Astrocyte (in vitro differentiated cells and primary cell): ENCODE results near the gene SRGAP1. TPM values are rescaled to one million over a fixed set of nuclear protein-coding genes. Genes with fewer than 3 reads are reported as not detected.

Source experiments
- DNase-seq: peaks from one replicate; pipeline ENCODE4 v3.0.0-alpha.2; 2010; ENCODE audit warnings: low read depth
- FAIRE-seq: peaks from 2 replicates; lab custom pipeline; 2011; peaks lifted over from hg19 to GRCh38; lab: Jason Lieb, UNC
- H2AFZ ChIP-seq: 2 replicates; pipeline ENCODE4 v1.6.0; 2012; ENCODE audit warnings: low read depth, low read length, inconsistent platforms
- H3K27ac ChIP-seq: 2 replicates; pipeline ENCODE4 v1.5.1; 2011; ENCODE audit warnings: low read depth, low read length, inconsistent platforms
- H3K27me3 ChIP-seq: 2 replicates; pipeline ENCODE4 v1.6.0; 2011; ENCODE audit warnings: low read length, inconsistent platforms; ENCODE audit not compliant: insufficient read depth
- H3K36me3 ChIP-seq: 2 replicates; pipeline ENCODE4 v1.5.1; 2011; ENCODE audit warnings: low read length, inconsistent platforms; ENCODE audit not compliant: insufficient read depth
- H3K4me1 ChIP-seq: 2 replicates; pipeline ENCODE4 v1.5.1; 2011; ENCODE audit warnings: low read length, inconsistent platforms; ENCODE audit not compliant: insufficient read depth
- H3K4me2 ChIP-seq: 2 replicates; pipeline ENCODE4 v1.6.0; 2012; ENCODE audit warnings: low read length, inconsistent platforms
- H3K4me3 ChIP-seq: 2 replicates; pipeline ENCODE4 v1.5.1; 2011; ENCODE audit warnings: low read depth, mild to moderate bottlenecking, low read length, inconsistent platforms; ENCODE audit not compliant: insufficient read depth
- H3K79me2 ChIP-seq: 2 replicates; pipeline ENCODE4 v1.6.0; 2012; ENCODE audit warnings: mild to moderate bottlenecking, low read length, inconsistent platforms; ENCODE audit not compliant: insufficient read depth
- H3K9ac ChIP-seq: 2 replicates; pipeline ENCODE4 v1.6.0; 2012; ENCODE audit warnings: mild to moderate bottlenecking, low read length, inconsistent platforms
- H3K9me3 ChIP-seq: 2 replicates; pipeline ENCODE4 v1.5.1; 2012; ENCODE audit warnings: low read depth, mild to moderate bottlenecking, low read length, inconsistent platforms; ENCODE audit not compliant: insufficient read depth
- H4K20me1 ChIP-seq: 2 replicates; pipeline ENCODE4 v1.6.0; 2012; ENCODE audit warnings: low read length, inconsistent platforms; ENCODE audit not compliant: insufficient read depth
- H3K27ac Mint-ChIP-seq: one replicate; pipeline ENCODE4 v1.8.0; 2021; ENCODE audit warnings: mild to moderate bottlenecking, mixed read lengths; ENCODE audit not compliant: unreplicated experiment
- H3K27me3 Mint-ChIP-seq: one replicate; pipeline ENCODE4 v1.8.0; 2021; ENCODE audit warnings: low read depth, mixed read lengths; ENCODE audit not compliant: unreplicated experiment
- H3K36me3 Mint-ChIP-seq: one replicate; pipeline ENCODE4 v1.8.0; 2021; ENCODE audit warnings: low read depth, mixed read lengths; ENCODE audit not compliant: unreplicated experiment
- H3K4me1 Mint-ChIP-seq: one replicate; pipeline ENCODE4 v1.8.0; 2021; ENCODE audit warnings: low read depth, mixed read lengths; ENCODE audit not compliant: unreplicated experiment
- H3K4me3 Mint-ChIP-seq: one replicate; pipeline ENCODE4 v1.8.0; 2021; ENCODE audit warnings: mild to moderate bottlenecking, moderate library complexity, mixed read lengths; ENCODE audit not compliant: unreplicated experiment
- H3K9me3 Mint-ChIP-seq: one replicate; pipeline ENCODE4 v1.8.0; 2021; ENCODE audit warnings: mild to moderate bottlenecking, mixed read lengths; ENCODE audit not compliant: unreplicated experiment
- EZH2 ChIP-seq: IDR thresholded peaks from 2 replicates; pipeline ENCODE4 v1.6.1; 2012; ENCODE audit warnings: mild to moderate bottlenecking, low read length, inconsistent platforms; ENCODE audit not compliant: insufficient read depth
- total RNA-seq: library from RNA; stranded (reverse); gene quantifications from 2 replicates; pipeline ENCODE4 v1.2.1, GENCODE V29; 2021
- TF ChIP-seq, protein P1 (sequence below): IDR thresholded peaks from 2 replicates; pipeline ENCODE4 v1.5.1; 2011; ENCODE audit warnings: low read depth, mild to moderate bottlenecking, inconsistent platforms, low read length, moderate library complexity; ENCODE audit not compliant: insufficient read depth

Gene SRGAP1
- total RNA-seq, 1 donor from 2014 or later, result 15.2 TPM

DNA sequence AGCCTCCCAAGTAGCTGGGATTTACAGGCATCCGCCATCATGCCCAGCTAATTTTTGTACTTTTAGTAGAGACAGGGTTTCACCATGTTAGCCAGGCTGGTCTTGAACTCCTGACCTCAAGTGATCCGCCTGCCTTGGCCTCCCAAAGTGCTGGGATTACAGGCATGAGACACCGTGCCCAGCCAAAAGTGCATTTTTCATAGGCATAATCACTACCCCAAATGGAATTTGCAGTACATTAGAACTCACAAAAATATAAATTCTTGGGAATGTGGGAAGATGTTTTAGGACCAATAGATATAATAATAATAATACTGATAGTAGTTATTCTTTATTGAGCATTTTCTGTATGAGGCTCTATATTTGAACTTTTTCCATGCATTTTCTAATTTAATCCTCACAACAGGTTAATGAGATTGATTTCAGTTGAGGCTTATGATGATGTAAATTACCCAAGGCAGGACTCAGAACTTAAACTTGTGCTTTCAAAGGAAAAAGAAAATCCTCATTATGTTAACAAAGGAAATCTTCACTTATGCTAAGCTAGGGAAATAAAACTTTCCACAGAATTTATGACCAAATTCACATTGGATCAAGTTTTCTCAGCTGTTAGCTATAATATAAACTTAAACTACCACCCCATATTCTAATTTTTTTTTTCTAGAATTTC lies 121.6 kb downstream of the SRGAP1 start:
- Mint-ChIP-seq H3K4me3 (no peak overlapping the region), H3K9me3 (no peaks in the 10 kb centered on the region), H3K27ac (no peak overlapping the region), H3K4me1 (peaks cover 14% of the 10 kb centered on the region), H3K36me3 (no peaks in the 10 kb centered on the region), H3K27me3 (no peaks in the 10 kb centered on the region)
- H3K9me3 ChIP-seq, result no peaks in the 10 kb centered on the region
- H3K27me3 ChIP-seq, result no peaks in the 10 kb centered on the region
- H4K20me1 ChIP-seq, result peaks cover 14% of the 10 kb centered on the region
- H3K4me2 ChIP-seq, result no peak overlapping the region
- H3K79me2 ChIP-seq, result peaks cover 28% of the 10 kb centered on the region
- DNase-seq, result no peak
- no peak overlapping the region for H2AFZ ChIP-seq
- no peak overlapping the region for H3K4me3 ChIP-seq
- no peak overlapping the region for H3K9ac ChIP-seq
- TF ChIP-seq, protein P1, sequence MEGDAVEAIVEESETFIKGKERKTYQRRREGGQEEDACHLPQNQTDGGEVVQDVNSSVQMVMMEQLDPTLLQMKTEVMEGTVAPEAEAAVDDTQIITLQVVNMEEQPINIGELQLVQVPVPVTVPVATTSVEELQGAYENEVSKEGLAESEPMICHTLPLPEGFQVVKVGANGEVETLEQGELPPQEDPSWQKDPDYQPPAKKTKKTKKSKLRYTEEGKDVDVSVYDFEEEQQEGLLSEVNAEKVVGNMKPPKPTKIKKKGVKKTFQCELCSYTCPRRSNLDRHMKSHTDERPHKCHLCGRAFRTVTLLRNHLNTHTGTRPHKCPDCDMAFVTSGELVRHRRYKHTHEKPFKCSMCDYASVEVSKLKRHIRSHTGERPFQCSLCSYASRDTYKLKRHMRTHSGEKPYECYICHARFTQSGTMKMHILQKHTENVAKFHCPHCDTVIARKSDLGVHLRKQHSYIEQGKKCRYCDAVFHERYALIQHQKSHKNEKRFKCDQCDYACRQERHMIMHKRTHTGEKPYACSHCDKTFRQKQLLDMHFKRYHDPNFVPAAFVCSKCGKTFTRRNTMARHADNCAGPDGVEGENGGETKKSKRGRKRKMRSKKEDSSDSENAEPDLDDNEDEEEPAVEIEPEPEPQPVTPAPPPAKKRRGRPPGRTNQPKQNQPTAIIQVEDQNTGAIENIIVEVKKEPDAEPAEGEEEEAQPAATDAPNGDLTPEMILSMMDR, result no peak
- TF ChIP-seq EZH2, result no peak
- H3K4me1 ChIP-seq, result peaks cover 9% of the 10 kb centered on the region
- no peaks in the 10 kb centered on the region for H3K36me3 ChIP-seq
- H3K27ac ChIP-seq, result no peak overlapping the region
- no peak for FAIRE-seq

- Mint-ChIP-seq H3K27ac (no peak overlapping the region), H3K4me3 (no peak overlapping the region), H3K9me3 (no peaks in the 10 kb centered on the region), H3K4me1 (peaks cover 14% of the 10 kb centered on the region), H3K36me3 (no peaks in the 10 kb centered on the region), H3K27me3 (no peaks in the 10 kb centered on the region)
- no peak for FAIRE-seq
- no peak overlapping the region for H3K4me3 ChIP-seq
- no peaks in the 10 kb centered on the region for H3K9me3 ChIP-seq
- H2AFZ ChIP-seq, result no peak overlapping the region
- H3K9ac ChIP-seq, result no peak overlapping the region
- no peak overlapping the region for H3K4me2 ChIP-seq
- peaks cover 9% of the 10 kb centered on the region for H3K4me1 ChIP-seq
- no peaks in the 10 kb centered on the region for H3K27me3 ChIP-seq
- peaks cover 23% of the 10 kb centered on the region for H3K79me2 ChIP-seq
- TF ChIP-seq EZH2, result no peak
- TF ChIP-seq, protein P1, result no peak
- no peak overlapping the region for H3K27ac ChIP-seq
- no peaks in the 10 kb centered on the region for H3K36me3 ChIP-seq
- no peak for DNase-seq
- H4K20me1 ChIP-seq, result peaks cover 10% of the 10 kb centered on the region
Observed at GRCh38 chr12:63966606-63966975, 122.1 kb downstream of the SRGAP1 start.

- Histone ChIP-seq H3K27ac (peak overlapping the region; percentile 5), H3K4me2 (peak overlapping the region; percentile 57), H4K20me1 (peaks cover 10% of the 10 kb centered on the region), H3K79me2 (peaks cover 18% of the 10 kb centered on the region), H3K36me3 (no peaks in the 10 kb centered on the region), H3K9me3 (no peaks in the 10 kb centered on the region), H2AFZ (no peak overlapping the region), H3K9ac (no peak overlapping the region), H3K4me1 (peaks cover 9% of the 10 kb centered on the region), H3K27me3 (no peaks in the 10 kb centered on the region), H3K4me3 (no peak overlapping the region)
- Mint-ChIP-seq H3K9me3 (no peaks in the 10 kb centered on the region), H3K27me3 (no peaks in the 10 kb centered on the region), H3K27ac (peak overlapping the region; percentile 78), H3K36me3 (no peaks in the 10 kb centered on the region), H3K4me3 (no peak overlapping the region), H3K4me1 (peaks cover 14% of the 10 kb centered on the region)
- TF ChIP-seq, protein P1, result no peak
- no peak for TF ChIP-seq EZH2
- FAIRE-seq (peak; percentile 23), DNase-seq (peak; percentile 72)
Observed at GRCh38 chr12:63967358-63968145, 123.1 kb downstream of the SRGAP1 start.
